Islet precursor cell (in vitro differentiated cells): ENCODE measurements around the gene ETV6.

Source experiments
- DNase-seq: peaks from one replicate; pipeline ENCODE4 v3.0.0-alpha.2; 2018

Gene ETV6

DNA sequence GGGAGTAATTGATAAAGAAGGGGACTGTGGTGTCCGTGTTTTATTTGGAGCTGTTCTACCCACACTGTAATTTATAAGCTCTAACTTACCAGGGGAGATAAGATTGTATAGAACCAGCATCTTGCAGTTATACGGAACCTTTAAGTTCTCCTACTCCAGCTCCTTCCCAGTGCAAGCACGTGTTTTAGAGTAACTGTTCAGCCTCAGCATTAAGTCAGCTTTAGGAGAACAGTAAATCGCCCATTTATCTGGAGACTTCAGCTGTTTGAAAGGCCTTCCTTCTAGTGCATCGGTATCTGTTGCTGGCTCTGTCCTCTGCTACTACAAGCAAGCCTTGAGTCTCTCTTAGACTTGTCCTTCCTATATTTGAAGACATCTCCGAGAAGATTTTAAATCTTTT lies 95.6 kb downstream of the ETV6 start:
- no peak for DNase-seq

DNA sequence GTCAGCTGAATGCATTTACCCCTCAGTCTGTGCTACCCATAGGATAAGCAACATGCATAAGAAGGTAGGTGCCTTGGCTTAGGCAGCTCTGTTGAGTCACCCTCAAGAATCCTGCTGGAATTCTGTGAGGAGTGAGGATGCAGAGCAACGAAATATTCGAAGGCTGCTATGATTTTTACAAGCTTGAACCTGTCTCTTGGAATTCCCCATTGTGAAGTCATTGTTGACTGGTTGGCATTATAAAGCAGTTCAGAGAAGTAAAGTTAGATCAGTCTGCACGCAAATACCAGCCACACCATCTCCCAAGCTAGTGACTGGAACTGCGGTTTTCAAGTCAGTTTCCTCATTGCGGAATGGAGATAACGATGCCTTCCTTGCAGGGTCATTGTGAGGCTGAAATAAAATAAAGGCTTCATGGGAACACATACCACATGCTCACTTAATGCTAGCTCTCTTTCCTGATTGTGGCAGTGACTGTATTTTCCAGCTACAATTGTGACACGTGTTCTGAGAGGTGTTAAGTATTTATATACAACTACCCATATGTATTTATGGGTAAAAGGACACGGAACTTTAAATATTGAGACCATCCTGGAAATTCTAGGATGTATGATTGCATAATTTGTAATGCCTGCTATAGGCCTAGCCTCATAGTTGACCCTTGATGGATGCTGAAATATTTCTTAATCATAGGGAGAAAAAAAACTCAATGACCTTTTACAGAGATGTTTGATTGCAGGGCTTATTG lies 96.7 kb downstream of the ETV6 start:
- peak; percentile 84 for DNase-seq

DNA sequence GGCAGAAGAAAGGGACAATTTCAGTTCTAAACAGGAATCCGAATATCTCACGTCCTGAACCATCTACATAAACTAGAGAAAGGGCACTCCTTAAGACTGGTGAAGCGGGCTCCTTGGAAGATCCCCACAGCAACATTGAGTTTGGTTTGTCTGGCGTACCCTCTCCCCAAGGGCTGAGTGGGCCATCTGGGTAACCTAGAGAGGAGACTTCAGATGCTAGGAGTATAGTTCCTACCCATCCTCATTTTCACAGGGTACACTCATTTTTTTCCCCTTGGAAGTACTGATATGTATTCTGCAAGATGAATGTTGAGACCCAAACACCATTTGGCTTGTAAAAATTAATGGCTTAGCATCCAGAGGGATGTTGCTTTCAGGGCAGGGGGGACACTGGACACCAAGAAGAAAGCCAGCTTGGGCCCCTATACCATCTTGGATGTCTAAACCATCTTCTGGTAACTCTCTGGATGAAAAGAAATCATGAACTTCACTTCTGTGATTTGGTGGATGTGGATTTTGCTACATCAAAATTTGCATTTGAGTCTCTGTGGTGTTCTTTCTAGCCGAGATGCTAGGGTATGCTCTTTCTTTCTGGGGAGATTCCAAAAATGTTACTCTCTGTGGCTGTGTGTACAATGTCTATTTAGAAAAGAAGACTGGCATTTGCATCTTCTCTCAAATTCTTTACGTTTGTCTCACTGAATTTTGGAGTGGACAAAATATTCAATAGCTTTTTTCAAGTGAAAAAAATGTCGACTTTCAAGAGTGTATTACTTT lies 97.7 kb downstream of the ETV6 start:
- DNase-seq, result no peak

DNA sequence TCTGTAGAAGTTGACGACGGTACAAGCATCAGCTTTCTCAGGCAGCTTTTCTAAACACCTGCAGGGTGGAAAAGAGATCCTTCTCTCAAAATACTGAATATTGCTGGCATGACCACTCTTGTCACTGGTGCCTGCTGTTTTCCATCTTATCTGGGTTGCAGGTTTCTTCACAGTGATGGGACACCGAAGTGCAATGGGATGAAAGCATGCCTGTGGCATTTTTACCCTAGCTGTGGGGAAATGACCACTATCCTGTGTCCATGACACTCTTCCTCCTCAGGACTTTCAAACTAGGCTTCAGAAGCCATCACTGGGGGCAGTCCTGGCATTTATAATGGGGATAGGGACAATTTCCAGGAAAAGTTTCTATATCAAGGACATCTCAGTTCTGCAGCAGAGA lies 98.5 kb downstream of the ETV6 start:
- no peak for DNase-seq

DNA sequence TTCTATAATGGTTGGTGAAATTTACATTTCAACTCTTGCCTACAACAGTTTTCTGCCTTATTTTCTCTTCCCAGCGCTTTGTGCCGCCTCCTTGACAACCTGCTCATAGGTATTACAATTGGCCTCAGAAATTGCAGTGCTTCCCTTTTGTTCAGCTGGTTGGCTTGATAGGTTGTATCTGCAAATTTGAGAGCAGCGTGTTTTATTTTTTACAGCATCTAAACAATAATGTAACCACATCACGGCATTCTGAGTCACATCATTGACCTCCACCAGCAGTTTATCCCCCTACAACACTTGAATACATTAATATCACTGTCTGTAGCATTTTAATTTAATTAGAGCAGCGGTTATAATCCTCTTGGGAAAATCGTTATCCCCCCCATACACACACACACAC lies 99.4 kb downstream of the ETV6 start:
- DNase-seq, result no peak

DNA sequence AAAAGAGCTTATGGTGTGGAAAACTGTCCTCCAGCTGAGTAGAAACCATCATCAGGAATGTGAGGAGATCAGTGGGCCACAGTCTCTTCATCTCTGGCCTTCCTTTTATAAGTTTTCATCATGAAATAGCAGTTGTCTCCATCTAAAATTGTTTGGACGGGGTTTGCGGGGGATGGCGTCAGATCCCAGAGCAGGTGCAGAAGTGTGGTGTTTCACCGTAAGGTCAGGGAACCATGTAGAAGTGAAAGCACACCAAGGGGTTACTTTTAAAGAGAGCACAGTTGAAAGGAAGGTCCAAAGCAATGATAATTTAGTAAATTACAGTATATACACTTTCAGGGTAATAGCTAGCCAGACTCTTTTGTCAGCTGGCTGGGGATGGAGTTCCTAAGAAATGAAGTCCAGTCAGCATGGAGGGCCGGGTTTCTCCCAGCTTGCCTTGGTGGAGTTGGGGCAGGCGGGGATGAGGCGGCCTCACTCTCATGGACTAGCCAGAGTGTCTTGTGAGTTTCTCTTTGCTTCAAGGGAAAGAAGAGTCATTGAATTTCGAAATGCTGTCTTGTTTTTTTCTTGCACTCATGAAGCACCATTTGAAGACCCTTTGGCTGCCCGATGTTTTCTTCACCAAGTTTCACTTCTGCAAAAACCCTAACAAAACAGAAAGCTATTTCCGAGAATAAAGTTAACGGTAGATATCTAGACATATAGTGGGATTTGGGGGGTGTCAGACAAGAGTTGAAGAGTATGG lies 100.6 kb downstream of the ETV6 start:
- no peak for DNase-seq

DNA sequence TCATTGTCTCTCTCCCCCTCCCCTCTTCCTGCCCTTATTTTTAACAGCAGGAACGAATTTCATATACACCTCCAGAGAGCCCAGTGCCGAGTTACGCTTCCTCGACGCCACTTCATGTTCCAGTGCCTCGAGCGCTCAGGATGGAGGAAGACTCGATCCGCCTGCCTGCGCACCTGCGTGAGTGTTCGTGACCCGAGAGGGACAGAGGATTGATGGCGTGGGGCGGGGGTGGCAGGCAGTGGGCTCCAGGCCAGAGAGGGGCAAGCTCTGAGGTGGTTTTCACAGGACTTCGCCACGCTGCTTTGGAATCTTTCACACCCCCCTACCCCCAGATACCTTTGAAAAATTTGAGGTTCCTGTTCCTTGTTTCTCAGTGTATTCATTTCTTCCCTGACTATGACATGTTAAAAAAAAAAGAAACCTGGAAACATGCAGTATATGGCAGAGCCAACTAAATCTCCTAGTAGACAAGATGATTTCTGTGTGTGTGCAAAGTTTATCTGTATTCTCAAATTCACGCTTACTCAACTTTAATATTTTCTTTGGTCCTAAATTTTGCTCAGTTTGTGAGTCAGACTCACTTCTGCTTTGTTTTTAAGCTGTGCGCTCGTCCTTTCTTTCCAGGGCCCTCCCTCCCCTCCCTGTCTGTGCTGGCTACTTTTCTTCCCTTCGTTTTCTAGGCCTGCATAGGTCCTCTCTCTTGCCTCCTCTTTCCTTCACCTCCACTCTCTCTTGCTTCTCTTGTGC lies 103.1 kb downstream of the ETV6 start:
- DNase-seq, result no peak

DNA sequence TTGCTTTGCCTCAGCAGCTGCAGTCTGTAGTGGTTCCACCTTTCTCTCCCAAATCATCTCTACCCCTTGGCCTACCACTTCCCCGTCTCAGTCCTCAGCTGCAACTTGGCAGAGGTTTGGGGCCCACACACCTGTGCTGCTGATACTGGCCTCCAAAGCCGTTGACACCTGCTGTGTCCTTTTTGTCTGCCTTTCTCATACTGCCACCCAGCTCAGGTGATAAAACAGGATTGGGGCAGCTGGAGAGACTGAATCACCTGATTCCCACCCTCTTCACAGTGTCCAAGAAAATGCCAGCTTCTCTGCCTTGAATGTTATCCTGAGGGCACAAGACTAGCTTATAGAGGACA lies 103.7 kb downstream of the ETV6 start:
- DNase-seq, result no peak

DNA sequence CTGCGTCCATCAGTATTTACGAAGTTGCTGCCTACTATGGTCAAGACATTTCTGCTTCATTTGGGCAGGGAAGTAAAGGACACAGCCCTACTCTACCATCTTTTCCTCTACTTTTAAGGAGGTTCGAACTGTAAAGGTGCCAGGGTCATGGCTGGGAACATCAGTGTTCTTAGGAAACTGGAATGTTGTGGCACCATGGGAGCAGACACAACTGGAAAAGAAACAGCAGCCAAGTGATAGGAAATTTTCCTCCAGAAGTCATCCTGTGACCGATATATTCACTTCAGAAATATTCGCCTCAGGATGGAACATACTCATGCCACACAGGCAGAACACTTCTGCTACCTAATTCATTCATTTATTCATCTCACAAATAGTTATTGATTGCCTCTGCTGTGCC lies 104.4 kb downstream of the ETV6 start:
- no peak for DNase-seq

DNA sequence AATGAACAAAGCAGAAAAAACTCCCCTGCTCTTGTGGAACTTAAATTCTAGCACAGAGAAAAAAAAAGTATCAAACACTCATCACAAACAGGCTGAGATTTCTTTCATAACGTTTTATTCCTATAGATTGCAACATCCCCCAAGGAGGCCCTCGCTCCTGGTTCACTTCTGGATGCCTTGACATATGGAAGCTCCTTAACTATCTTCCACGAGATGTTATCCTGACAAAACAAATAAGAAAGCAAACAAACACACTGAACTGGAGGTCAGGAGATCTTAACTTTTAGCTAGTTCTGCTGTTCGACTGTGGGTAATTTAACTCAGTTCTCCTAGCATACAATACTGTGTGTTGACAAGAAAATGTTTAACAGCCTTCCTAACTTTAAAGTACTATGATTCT lies 104.8 kb downstream of the ETV6 start:
- no peak for DNase-seq

DNA sequence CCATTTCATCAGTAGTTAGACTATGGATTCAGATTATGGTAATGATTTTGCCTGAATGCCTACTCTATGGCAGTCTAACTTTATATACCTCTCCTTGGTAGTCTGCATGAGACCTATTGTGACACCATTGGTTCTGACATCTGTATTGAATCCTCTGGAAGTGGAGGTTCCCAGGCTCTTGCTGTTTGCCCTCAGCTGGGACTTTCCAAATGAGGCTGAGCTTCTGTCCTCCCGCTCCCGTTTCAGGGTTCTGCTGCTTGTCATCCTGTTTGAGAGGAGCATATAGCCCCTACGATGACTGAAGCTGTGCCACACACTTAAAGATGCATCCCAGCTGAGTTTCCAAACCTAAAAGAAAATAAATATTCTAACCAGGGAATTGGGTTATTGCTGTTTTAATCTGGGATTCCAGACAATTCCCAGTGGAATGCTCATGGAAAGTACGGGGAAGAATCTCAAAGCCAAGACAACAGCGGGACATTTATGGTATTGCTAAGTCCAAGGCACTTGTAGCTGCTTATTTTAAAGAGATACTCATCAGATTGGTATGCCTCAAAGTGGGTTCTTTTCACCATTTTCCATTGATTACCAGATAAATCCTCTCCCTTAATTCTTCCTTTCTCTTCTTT lies 105.9 kb downstream of the ETV6 start:
- DNase-seq, result no peak

DNA sequence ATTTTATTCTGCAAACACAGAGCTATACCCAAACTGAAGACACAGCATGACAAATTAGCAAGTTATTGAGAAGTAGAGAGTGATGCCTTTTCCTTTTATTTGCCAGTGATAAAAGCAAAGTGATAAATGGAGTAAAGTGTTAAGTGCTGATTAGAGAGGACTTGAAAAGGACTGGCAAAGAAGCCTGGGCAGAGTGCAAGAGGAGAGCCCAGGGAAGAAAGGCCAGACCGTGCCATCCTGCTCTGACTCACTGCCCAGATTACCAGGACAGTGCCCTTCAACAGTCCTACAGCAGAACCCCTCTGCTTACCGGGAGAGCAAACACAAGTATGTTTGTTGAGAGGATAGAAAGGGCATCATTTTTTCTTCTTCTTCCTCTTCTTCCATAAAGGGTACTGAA lies 106.5 kb downstream of the ETV6 start:
- DNase-seq, result no peak

DNA sequence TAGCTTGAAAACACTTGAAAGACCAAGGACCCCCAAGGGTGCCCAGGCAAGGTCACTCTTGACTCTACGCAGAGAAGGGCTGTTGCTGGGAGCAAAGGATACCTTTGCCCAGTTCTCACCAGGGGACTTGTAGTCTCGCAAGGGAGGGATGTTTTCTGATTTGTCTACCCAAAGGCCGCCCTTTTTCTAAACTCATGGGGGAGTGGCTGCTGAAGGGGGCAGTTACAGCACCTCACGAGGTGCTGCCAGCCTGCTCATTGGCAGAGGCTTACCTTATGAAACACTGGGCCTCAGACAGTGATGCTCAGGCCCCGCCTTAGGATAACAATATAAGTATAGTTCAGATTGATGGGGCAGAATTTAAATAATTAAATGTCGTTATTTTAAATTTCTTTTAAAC lies 107.0 kb downstream of the ETV6 start:
- DNase-seq, result no peak

DNA sequence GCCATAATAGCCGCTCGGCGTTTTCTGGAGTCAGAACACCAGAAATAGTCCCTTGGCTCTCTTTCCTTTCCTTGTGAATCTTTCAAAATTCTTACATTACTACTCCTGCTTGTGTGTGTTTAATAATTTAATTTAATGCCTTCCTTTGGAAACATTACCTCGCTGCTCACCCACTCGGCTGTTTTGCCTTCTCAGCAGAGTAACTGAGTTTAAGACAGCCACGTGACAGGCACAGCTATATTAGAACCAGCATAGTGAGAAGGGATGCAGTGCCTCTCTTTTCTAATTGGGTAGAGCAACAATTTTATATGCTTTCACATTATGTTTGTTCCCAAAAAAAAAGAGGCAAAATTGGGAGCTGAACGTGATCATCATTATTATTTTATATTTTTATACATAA lies 107.6 kb downstream of the ETV6 start:
- no peak for DNase-seq

DNA sequence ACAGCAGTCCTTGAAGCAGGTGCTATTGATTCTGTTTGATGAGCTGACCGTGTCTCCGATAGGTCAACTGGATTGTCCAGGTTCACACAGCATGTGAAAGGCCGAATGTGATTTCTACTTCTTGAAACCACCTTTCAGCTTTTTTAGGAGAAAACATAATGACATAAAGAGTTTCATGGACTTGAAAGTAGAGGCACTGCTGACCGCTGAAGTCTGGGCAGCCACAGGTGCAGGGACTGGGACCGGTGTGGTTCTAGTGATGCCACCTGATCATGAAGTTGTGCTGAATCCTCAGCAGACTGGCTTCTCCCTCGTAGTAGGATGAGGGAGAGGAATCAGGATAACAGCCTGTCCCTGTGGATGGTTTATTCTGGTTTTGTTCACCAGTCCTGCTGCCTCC lies 108.1 kb downstream of the ETV6 start:
- DNase-seq, result no peak

DNA sequence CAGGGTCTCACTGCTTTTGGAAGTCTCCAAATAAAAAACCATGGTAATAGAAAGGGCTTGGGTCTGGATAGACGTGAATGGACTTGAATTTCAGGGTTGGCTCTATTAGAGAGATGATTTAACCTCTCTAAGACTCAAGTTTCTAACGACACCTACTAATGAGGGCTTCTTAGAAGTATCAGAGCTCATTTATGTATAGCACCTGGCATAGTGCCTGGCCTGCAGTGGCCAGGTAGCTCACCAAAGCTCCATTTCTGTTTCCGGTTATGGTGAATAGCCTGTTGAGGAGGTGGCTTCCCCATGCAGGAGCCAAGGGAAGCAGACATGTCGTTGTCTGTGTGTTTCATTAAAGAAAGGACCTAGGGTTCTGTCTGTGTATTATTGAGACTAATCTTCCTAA lies 108.6 kb downstream of the ETV6 start:
- no peak for DNase-seq

DNA sequence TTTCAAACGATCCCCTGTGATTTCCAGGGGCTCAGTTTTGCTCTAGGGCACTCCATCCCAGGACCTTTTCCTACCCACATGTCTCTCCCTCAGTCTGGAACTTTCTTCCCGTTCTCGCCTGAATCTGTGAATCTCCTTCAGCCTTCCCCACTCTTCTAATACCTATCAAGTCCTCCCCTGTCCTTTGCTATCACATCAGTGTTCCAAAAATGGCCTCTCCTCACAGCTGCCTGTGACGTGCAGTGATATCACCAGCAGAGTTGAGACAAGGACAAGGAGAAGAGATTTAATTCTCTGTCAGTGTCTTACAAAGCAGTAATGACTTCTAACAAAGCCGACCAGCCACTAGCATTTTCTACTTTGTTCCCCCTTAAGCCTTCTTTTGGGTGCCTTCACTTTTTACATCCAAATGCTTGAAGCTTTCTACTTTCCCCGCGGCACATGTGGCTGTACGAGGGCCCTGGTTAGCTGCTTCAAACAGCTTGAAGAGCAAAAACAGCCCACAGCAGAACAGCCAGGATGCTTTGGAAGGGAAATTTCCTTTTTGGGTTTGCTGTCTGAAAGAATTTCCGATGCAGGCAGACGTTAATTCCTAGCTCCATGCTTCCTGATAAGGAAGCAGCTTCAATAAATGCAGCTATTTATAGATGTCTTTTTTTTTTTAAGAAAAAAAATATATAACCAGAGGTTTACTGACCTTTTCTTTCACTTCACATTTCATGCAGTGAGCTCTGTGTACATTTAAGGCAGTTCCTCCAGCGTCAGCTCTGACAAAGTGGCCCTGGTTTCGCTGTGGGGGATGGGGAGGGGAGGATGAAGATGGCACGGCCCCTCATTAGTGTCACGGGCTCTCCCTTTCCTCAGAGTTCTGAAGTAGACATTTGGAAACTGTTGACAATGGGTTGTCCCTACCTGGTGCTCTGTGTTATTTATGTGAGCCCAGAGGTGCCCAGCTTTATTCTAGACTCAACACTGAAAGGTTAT lies 109.3 kb downstream of the ETV6 start:
- DNase-seq, result no peak

DNA sequence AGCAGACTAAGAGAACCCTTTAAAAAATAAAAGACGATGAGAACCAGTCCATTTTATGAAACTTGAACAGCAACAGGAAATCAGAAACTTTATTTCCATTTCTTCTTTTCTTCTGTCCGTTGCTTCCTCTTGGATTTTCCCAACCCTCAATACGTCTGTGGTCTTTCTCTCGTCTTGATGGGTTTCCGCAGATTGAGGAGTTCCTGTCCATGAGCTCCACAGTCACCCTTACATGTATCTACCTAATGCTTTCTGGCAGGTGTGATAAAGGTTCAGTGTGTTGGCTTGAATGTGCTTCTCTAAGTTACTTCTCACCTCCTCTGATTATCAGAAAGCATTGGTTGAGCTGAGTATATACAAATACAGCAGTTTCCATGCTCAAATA lies 110.0 kb downstream of the ETV6 start:
- DNase-seq, result no peak

DNA sequence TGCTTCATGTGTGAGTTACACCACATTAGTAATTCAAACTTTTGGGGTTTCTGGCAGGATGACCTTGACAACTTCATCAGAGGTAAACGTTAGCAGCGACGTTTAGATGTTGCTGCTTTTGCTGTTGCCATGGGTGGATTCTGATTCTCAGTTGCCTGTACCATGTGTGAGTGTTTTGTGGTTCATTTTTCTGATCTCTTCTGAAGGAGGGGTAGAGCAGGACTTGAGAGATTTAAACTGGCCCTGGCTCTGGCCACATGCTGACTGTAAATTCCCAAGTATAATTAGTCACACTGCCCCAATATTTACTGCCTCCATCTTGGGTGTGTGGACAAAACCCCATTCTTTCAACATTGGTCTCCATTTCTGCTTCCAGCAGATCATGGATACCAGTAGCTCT lies 110.4 kb downstream of the ETV6 start:
- DNase-seq, result no peak

DNA sequence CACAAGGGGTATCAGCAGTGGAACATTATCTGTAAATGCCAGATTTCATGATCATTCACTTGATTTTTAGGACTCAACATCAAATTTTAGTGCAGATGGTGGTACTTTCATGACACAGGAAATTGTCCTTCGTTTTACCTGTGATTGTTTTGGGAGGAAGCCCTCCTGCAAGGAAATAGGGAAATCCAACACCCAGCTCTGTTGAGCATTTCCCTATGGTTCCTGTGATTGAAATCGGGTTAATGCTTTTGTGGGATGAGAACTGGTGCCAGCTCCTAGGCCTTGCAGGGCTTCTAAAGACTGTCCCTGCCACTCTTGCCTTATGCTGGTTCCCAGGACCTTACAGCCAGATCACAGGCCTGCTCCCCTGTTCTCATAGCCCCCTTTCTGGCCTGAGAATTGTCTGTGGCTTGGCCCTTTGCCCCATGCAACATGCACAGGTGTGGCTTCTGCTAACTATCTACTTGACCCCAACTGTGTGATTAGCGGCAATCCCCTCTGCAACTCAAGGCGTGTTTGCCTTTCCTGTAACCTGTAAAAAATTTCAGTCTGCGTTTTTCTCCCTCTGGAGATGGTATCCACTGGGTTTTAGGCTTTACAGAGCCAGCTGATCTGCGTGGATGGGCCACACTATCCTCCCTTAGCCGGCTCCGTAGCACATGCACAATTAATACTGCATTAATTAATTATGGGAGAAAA lies 112.5 kb downstream of the ETV6 start:
- no peak for DNase-seq

DNA sequence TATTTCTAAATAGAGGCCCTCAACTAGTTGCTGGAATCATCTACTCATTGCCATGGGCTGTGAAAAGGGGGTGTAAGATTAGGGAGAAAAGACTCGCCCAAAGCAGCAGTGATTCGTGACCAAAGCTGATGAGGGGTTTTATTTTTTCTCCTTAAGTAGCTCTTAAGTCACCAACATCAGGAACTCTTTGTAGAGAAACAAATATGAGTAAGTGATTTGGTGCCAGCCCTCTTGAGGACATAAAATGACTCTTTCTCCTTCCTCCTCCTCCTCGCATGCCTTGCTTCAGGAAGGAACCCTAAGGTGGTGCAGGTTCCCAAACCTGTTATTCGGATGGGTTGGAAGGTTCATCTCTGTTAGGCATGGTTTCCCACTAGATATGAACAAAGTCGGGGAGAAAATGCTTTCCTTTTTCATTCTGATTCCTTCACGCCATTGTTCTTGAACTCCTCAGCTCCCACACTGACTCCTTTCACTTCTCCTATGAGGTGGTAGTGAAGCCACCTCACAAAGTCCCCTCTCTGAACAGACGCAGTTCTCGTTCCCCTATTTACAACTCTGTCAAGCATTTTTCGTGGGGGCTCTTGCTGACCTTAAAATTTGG lies 113.4 kb downstream of the ETV6 start:
- DNase-seq, result no peak
